Activated T-helper 9 cell treated with anti-CD3 and anti-CD28 coated beads, Interleukin-2, amount 50 U/mL, for 16 hours (primary cell): Measurements from ENCODE around the gene AQP1.

Experiments used
- DNase-seq: peaks from one replicate; pipeline ENCODE4 v3.0.0-alpha.2; 2020; ENCODE audit warnings: low read depth

The AQP1 gene

DNA sequence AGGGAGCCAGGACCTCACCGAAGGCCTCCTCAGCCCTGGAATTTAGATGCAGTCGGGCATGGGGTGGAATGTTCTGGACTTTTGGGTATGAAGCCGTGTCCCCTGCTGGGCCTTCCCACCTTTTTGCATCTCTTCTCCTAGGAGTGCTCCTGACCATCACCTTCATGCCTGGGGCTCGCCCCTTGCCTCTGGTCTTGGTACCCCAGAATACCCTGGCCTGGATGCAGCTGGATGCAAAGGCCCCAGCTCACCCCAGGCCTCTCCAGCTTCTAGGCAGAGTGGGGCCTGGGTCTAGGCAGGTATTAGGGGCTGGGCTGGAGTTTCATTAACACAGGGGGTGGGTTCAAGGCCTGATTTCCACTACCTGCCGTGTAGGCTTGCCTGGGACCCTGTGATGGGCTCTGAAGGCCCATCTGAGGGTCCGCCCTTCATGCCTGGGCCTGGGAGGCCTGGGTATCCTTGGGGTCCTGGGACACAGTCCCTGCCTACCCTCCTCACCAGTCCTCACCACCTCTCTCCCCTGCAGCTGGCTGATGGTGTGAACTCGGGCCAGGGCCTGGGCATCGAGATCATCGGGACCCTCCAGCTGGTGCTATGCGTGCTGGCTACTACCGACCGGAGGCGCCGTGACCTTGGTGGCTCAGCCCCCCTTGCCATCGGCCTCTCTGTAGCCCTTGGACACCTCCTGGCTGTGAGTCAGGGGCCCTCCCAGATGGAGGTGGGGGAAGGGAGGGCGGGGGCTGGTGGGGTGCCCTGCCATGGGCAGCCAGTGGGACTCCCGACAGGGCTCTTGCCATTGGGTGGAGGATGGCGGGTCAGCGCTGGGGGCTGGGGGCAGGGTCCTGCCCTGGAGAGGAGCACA, 10.1 kb downstream of the AQP1 start:
- no peak for DNase-seq

DNA sequence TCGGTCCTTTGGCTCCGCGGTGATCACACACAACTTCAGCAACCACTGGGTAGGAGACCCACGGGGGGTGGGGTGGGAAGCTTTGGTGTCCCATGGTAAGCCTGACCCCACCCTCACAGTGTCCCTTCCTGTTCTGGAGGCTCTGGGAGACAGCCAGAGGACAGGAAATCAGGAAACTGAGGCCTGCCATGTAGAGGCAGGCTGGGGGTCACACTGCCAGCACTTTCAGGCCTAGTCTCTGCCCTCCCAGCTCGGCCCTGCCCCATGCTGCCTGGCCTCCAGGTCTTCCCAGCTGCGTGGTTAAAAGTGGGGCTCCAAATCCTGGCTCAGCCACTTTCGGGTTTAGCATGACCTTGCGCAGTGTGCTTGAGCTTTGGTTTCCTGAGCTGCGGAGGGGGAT, 10.9 kb downstream of the AQP1 start:
- no peak for DNase-seq

GRCh38 chr7:30923009-30923773, 11.5 kb downstream of the AQP1 start:
- no peak for DNase-seq

DNA sequence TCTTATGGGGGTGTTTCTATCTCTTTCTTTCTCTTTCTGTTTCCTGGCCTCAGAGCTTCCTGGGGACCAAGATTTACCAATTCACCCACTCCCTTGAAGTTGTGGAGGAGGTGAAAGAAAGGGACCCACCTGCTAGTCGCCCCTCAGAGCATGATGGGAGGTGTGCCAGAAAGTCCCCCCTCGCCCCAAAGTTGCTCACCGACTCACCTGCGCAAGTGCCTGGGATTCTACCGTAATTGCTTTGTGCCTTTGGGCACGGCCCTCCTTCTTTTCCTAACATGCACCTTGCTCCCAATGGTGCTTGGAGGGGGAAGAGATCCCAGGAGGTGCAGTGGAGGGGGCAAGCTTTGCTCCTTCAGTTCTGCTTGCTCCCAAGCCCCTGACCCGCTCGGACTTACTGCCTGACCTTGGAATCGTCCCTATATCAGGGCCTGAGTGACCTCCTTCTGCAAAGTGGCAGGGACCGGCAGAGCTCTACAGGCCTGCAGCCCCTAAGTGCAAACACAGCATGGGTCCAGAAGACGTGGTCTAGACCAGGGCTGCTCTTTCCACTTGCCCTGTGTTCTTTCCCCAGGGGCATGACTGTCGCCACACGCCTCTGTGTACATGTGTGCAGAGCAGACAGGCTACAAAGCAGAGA, 12.2 kb downstream of the AQP1 start:
- DNase-seq = no peak

GRCh38 chr7:30924624-30925023, 13.0 kb downstream of the AQP1 start:
- DNase-seq = no peak

DNA sequence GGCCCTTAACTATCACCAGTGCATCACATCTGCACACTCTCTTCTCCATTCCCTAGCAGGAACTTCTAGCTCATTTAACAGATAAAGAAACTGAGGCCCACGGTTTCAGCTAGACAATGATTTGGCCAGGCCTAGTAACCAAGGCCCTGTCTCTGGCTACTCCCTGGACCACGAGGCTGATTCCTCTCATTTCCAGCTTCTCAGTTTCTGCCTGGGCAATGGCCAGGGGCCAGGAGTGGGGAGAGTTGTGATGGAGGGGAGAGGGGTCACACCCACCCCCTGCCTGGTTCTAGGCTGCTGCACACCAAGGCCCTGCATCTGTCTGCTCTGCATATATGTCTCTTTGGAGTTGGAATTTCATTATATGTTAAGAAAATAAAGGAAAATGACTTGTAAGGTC, 13.5 kb downstream of the AQP1 start:
- no peak for DNase-seq

DNA sequence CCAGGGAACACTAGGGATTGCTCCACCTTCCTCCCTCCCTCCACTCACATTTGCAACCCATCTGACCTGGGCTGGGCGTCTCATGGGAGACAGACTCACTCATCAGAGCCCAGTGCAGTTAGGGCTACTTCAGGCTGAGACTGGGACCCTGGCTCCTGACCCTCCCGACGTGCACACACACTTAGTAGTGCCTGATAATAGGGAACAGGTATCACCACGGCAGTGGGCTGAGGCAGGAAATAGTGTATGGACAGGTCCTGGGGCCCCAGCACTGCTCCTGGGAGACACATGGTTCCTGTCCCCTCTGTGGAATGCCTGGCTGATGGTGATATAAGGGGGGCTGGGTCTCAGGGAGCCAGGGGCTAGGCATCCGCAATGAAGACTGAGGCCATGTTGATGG, 14.3 kb downstream of the AQP1 start:
- DNase-seq = no peak

- DNase-seq = no peak
These were observed 14.7 kb downstream of the AQP1 start for GRCh38 chr7:30926313-30926712.

DNA sequence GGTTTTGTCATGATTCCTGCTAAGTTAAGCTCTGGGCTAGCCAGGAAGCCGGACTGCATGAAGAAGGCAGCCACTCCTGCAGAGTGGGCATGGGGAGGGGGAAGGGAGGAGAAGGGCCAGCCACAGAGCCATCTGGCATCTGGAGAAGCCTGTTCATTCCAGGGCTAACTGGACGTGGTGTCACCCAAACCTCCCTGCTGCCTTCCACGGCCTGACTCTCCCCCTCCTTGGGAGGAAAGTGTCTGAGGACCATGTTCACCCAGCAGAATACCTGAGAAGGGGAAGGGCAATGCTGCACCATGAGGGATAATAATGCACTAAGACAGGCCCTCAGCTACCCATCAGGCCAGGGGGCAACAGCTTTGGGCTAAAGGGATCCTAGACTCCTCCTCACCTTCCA, 15.4 kb downstream of the AQP1 start:
- no peak for DNase-seq

DNA sequence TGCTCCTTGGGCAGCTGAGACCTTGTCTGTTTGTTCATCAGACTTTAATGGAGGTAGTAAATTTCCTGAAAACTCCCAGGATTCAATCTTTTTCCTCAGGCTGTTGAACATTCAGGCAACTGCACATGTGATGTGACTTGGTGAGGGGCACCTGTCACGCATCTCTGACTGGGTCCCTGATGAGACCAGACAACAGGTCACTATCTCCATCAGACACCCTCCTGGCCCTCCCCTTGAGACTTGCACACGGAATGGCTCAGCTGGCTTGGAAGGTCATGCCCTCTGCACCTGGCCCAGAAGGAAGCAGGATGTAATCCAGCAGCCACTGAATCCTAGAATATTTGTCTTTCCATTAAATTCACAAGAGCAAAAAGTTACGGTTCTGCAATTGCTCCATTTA, 15.9 kb downstream of the AQP1 start:
- no peak for DNase-seq

- no peak for DNase-seq
These were observed 16.7 kb downstream of the AQP1 start for GRCh38 chr7:30928254-30928872.

GRCh38 chr7:30929686-30930085, 18.0 kb downstream of the AQP1 start:
- no peak for DNase-seq

DNA sequence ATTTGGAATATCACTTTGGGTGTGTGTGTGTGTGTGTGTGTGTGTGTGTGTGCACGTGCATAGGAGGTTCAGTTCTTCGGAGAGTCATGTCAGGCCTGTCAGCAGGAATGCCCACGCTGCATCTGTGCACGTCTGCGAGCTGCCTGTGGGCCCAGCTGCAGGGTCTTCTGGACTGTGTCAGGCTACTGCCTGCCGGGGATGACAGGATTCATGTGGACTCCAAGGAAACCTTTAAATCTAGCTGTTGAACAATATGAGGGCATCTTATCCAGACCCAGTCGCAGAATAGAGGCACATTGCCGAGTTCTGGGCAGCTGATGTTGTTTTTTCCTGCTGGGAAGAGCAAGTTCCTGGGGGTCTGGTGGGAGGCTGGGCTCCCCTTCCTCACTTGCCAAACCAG, 19.0 kb downstream of the AQP1 start:
- no peak for DNase-seq

GRCh38 chr7:30931161-30931928, 19.7 kb downstream of the AQP1 start:
- DNase-seq = no peak

GRCh38 chr7:30931929-30932540, 20.4 kb downstream of the AQP1 start:
- no peak for DNase-seq

GRCh38 chr7:30932562-30932961, 20.9 kb downstream of the AQP1 start:
- DNase-seq = no peak

GRCh38 chr7:30933124-30933974, 21.7 kb downstream of the AQP1 start:
- no peak for DNase-seq

GRCh38 chr7:30934225-30934624, 22.6 kb downstream of the AQP1 start:
- DNase-seq = no peak

GRCh38 chr7:30934732-30935568, 23.3 kb downstream of the AQP1 start:
- DNase-seq = no peak

DNA sequence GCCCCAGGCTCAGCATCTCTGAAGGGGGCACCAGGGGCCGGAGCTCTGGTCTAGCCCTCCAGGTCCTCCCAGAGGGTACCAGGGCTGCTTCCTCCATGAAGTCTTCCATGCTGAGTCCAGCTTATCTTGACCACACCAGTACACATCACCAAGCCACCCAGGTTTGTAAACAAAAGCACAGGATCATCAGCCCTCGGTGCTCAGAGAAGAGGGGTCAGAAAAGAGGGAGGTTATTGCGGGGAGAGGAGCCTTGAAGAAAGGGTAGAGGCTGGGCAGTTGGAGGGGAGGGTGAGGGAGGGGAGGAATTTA, 23.9 kb downstream of the AQP1 start:
- DNase-seq = no peak
